Keratinocyte (primary cell): ENCODE results near the gene MAP4K3. TPM values are rescaled to one million over a fixed set of nuclear protein-coding genes. Genes with fewer than 3 reads are reported as not detected.

Source experiments
- DNase-seq: peaks from one replicate; pipeline ENCODE4 v3.0.0-alpha.2; 2011; ENCODE audit warnings: low read depth, missing footprints, low spot score
- FAIRE-seq: peaks from 2 replicates; lab custom pipeline; 2011; peaks lifted over from hg19 to GRCh38; lab: Jason Lieb, UNC
- H2AFZ ChIP-seq: 2 replicates; pipeline ENCODE4 v1.6.0; 2012; ENCODE audit warnings: low read length, control low read depth, inconsistent platforms; ENCODE audit not compliant: control insufficient read depth
- H3K27ac ChIP-seq: 2 replicates; pipeline ENCODE4 v1.5.1; 2011; ENCODE audit warnings: low read length; ENCODE audit not compliant: control insufficient read depth, insufficient read depth
- H3K27me3 ChIP-seq: 3 replicates; pipeline ENCODE4 v1.6.0; 2011; ENCODE audit warnings: low read length; ENCODE audit not compliant: control insufficient read depth, insufficient read depth; ENCODE audit errors: extremely low read depth
- H3K36me3 ChIP-seq, 2 experiments: 2 replicates in 1 of 2; 3 replicates in 1 of 2; pipeline ENCODE4 v1.5.1; 2011; ENCODE audit warnings: low read length in 2 of 2, mild to moderate bottlenecking in 1 of 2; ENCODE audit not compliant: control insufficient read depth in 2 of 2, insufficient read depth in 2 of 2; ENCODE audit errors: extremely low read depth in 1 of 2
- H3K4me1 ChIP-seq: 3 replicates; pipeline ENCODE4 v1.5.1; 2011; ENCODE audit warnings: low read length; ENCODE audit not compliant: control insufficient read depth, insufficient read depth; ENCODE audit errors: extremely low read depth
- H3K4me2 ChIP-seq: 3 replicates; pipeline ENCODE4 v1.6.0; 2011; ENCODE audit warnings: low read depth, low read length; ENCODE audit not compliant: control insufficient read depth, insufficient read depth; ENCODE audit errors: extremely low read depth
- H3K4me3 ChIP-seq, 3 experiments: fragments of 200-600 bp in 1 of 3; sonication (generic) in 1 of 3; 2 replicates in 2 of 3; 3 replicates in 1 of 3; pipeline ENCODE4 v1.5.1; 2011 to 2016; ENCODE audit warnings: low read length in 3 of 3, mild to moderate bottlenecking in 3 of 3, control low read depth in 2 of 3, inconsistent platforms in 1 of 3, low read depth in 1 of 3, mixed read lengths in 1 of 3, mixed run types in 1 of 3, moderate library complexity in 1 of 3; ENCODE audit not compliant: control insufficient read depth in 2 of 3, insufficient read depth in 2 of 3; ENCODE audit errors: extremely low read depth in 1 of 3
- H3K79me2 ChIP-seq: 2 replicates; pipeline ENCODE4 v1.6.0; 2012; ENCODE audit warnings: low read length; ENCODE audit not compliant: control insufficient read depth, insufficient read depth
- H3K9ac ChIP-seq: 3 replicates; pipeline ENCODE4 v1.6.0; 2011; ENCODE audit warnings: low read length; ENCODE audit not compliant: control insufficient read depth, insufficient read depth; ENCODE audit errors: extremely low read depth
- H3K9me1 ChIP-seq: 3 replicates; pipeline ENCODE4 v1.6.0; 2011; ENCODE audit warnings: low read length; ENCODE audit not compliant: control insufficient read depth, insufficient read depth; ENCODE audit errors: extremely low read depth
- H3K9me3 ChIP-seq: 2 replicates; pipeline ENCODE4 v1.5.1; 2012; ENCODE audit warnings: low read depth, low read length; ENCODE audit not compliant: control insufficient read depth
- H4K20me1 ChIP-seq: 3 replicates; pipeline ENCODE4 v1.6.0; 2011; ENCODE audit warnings: low read length; ENCODE audit not compliant: control insufficient read depth, insufficient read depth; ENCODE audit errors: extremely low read depth
- CTCF ChIP-seq, 3 experiments: IDR thresholded peaks in 1 of 3; conservative IDR thresholded peaks in 1 of 3; optimal IDR thresholded peaks in 1 of 3; 2 replicates in 2 of 3; 3 replicates in 1 of 3; pipeline versions ENCODE3 to v1.5.1; 2011; ENCODE audit warnings: low read length in 3 of 3, mild to moderate bottlenecking in 3 of 3, moderate library complexity in 2 of 3, control low read depth in 1 of 3, inconsistent platforms in 1 of 3; ENCODE audit not compliant: insufficient read depth in 2 of 3; ENCODE audit errors: extremely low read depth in 1 of 3
- EZH2 ChIP-seq: IDR thresholded peaks from one replicate; pipeline ENCODE4 v1.6.1; 2012; ENCODE audit warnings: inconsistent platforms, mild to moderate bottlenecking, low read length, moderate library complexity
- dilution Hi-C: fragments of 300-500 bp; cut with MboI; formaldehyde crosslinking; loops from one replicate; pipeline ENCODE4 v1.7.0; 2020; ENCODE audit warnings: low sequenced_read_pairs; ENCODE audit not compliant: extremely low pct_ligation_motif_present
- polyA plus RNA-seq, 5 experiments: library from polyadenylated mRNA; depleted of rRNA in 3 of 5; stranded (reverse) in 3 of 5; stranded (forward) in 1 of 5; unstranded in 1 of 5; fragments of >200 nt; gene quantifications; 1 replicate in 1 of 5; 2 replicates in 3 of 5; 3 replicates in 1 of 5; pipeline versions ENCODE4 v1.2.1 to v1.2.3, GENCODE V29; 2011 to 2012; ENCODE audit warnings: missing spikeins in 2 of 5, low read depth in 1 of 5, low replicate concordance in 1 of 5

The MAP4K3 gene
- polyA plus RNA-seq, 1 donor (not counting 4 experiments of a cell fraction or from before 2014, with no cell fraction given) = 19.4 TPM

- Histone ChIP-seq H3K9me3 (no peaks in the 10 kb centered on the region), H3K36me3 (no peaks in the 10 kb centered on the region), H3K27ac (no peak overlapping the region), H3K27me3 (no peaks in the 10 kb centered on the region), H2AFZ (no peak overlapping the region), H3K4me3 (no peak overlapping the region), H4K20me1 (no peaks in the 10 kb centered on the region), H3K79me2 (peaks cover 88% of the 10 kb centered on the region), H3K4me2 (no peak overlapping the region), H3K9me1 (no peaks in the 10 kb centered on the region), H3K4me1 (peaks cover 27% of the 10 kb centered on the region), H3K9ac (no peak overlapping the region)
- TF ChIP-seq EZH2 (no peak), CTCF (optimal IDR thresholded peaks at IDR 0.05 in 1 of 3, IDR thresholded peaks at IDR 0.05 in 1 of 3, conservative IDR thresholded peaks at IDR 0.05 in 1 of 3; ENCODE audit: extremely low read depth in 1 of 3, insufficient read depth in 2 of 3, low read length in 3 of 3) (no peak)
- dilution Hi-C loops = no loop called here
- FAIRE-seq (no peak), DNase-seq (no peak)
Measured at GRCh38 chr2:39432701-39433100, 4.4 kb downstream of the MAP4K3 start.

- no peaks in the 10 kb centered on the region for H4K20me1 ChIP-seq
- FAIRE-seq = no peak
- H3K4me1 ChIP-seq = peaks cover 26% of the 10 kb centered on the region
- dilution Hi-C loops = no loop called here
- peaks cover 97% of the 10 kb centered on the region for H3K79me2 ChIP-seq
- H3K9me3 ChIP-seq = no peaks in the 10 kb centered on the region
- H3K27me3 ChIP-seq = no peaks in the 10 kb centered on the region
- no peak for DNase-seq
- no peaks in the 10 kb centered on the region for H3K36me3 ChIP-seq
- H3K9me1 ChIP-seq = no peaks in the 10 kb centered on the region
- no peak overlapping the region for H2AFZ ChIP-seq
- no peak for TF ChIP-seq EZH2
- no peak for TF ChIP-seq CTCF (optimal IDR thresholded peaks at IDR 0.05 in 1 of 3, IDR thresholded peaks at IDR 0.05 in 1 of 3, conservative IDR thresholded peaks at IDR 0.05 in 1 of 3; ENCODE audit: extremely low read depth in 1 of 3, insufficient read depth in 2 of 3, low read length in 3 of 3)
- H3K9ac ChIP-seq = no peak overlapping the region
- peak overlapping the region in 1 of 3 experiments; percentile 2 for H3K4me3 ChIP-seq
- H3K4me2 ChIP-seq = peak overlapping the region; percentile 42
- peak overlapping the region; percentile 4 for H3K27ac ChIP-seq
Measured at GRCh38 chr2:39431592-39432316, 5.3 kb downstream of the MAP4K3 start.
